Kidney capillary endothelial cell (primary cell): ENCODE data around the gene EHD1.
A peak's percentile ranks its signal among the peaks of the same experiment; 100 is the strongest.

Source experiments
- DNase-seq: peaks from one replicate; pipeline ENCODE4 v3.0.0-alpha.2; 2018; ENCODE audit warnings: low spot score

Gene EHD1

GRCh38 chr11:64872790-64873488 lies 5.5 kb downstream of the EHD1 start:
- no peak for DNase-seq

- DNase-seq, result no peak
These were observed 6.9 kb downstream of the EHD1 start for GRCh38 chr11:64871492-64871891.

- no peak for DNase-seq
These were observed 7.4 kb downstream of the EHD1 start for GRCh38 chr11:64870893-64871466.

GRCh38 chr11:64870176-64870892 lies 8.1 kb downstream of the EHD1 start:
- peak; percentile 66 for DNase-seq

- no peak for DNase-seq
These were observed 8.7 kb downstream of the EHD1 start for GRCh38 chr11:64869571-64870175.

- peak; percentile 91 for DNase-seq
These were observed 9.4 kb downstream of the EHD1 start for GRCh38 chr11:64868904-64869570.

- DNase-seq, result no peak
These were observed 10.5 kb downstream of the EHD1 start for GRCh38 chr11:64867748-64868462.

GRCh38 chr11:64866173-64866491 lies 12.3 kb downstream of the EHD1 start:
- DNase-seq, result no peak

- no peak for DNase-seq
These were observed 12.9 kb downstream of the EHD1 start for GRCh38 chr11:64865286-64866172.

- no peak for DNase-seq
These were observed 13.7 kb downstream of the EHD1 start for GRCh38 chr11:64864473-64865285.

GRCh38 chr11:64864135-64864472 lies 14.3 kb downstream of the EHD1 start:
- no peak for DNase-seq

- DNase-seq, result no peak
These were observed 14.9 kb downstream of the EHD1 start for GRCh38 chr11:64863391-64864060.

GRCh38 chr11:64862987-64863390 lies 15.4 kb downstream of the EHD1 start:
- DNase-seq, result no peak

GRCh38 chr11:64861227-64861975 lies 17.0 kb downstream of the EHD1 start:
- DNase-seq, result no peak

- no peak for DNase-seq
These were observed 18.6 kb downstream of the EHD1 start for GRCh38 chr11:64859542-64860414.

- DNase-seq, result no peak
These were observed 19.8 kb downstream of the EHD1 start for GRCh38 chr11:64858467-64859263.

GRCh38 chr11:64857485-64857884 lies 20.9 kb downstream of the EHD1 start:
- DNase-seq, result no peak
